A673 (cell line): Measurements from ENCODE around the gene KRTAP19-7.

Experiments used
- CTCF ChIP-seq: fragments of 300-800, 200-600 bp; sonication (generic); conservative IDR thresholded peaks from 2 replicates; pipeline ENCODE4 v1.5.1; 2017; ENCODE audit warnings: low read depth, mild to moderate bottlenecking, antibody characterized with exemption, low read length, moderate library complexity, mixed read lengths
- EZH2 ChIP-seq: fragments of 200-600 bp; sonication (generic); IDR thresholded peaks from 2 replicates; pipeline ENCODE4 v1.6.1; 2017; ENCODE audit warnings: borderline replicate concordance, low read depth, mild to moderate bottlenecking, mixed read lengths, antibody characterized with exemption, low read length; ENCODE audit not compliant: poor library complexity, severe bottlenecking

GRCh38 chr21:30598802-30599201 lies 37.7 kb upstream of the KRTAP19-7 start, which contains the start of gene KRTAP6-2:
- TF ChIP-seq CTCF, result no peak
- TF ChIP-seq EZH2, result no peak
